HepG2 (cell line): Measurements from ENCODE around the gene BSN. TPM values are rescaled to one million over a fixed set of nuclear protein-coding genes. Genes with fewer than 3 reads are reported as not detected.

Experiments
- ATAC-seq: fragments of 200-7000 bp; cut with Tn5 transposase; 3 replicates; pipeline ENCODE4 v1.9.1; 2020; ENCODE audit warnings: mild to moderate bottlenecking, moderate library complexity
- BruUV-seq: library from RNA; stranded (reverse); fragments of 400-500 nt; replicated peaks from 2 replicates; lab custom pipeline; 2021; lab: Mats Ljungman, UMichigan
- CTCF ChIA-PET: fragments of 300-600 bp; formaldehyde crosslinking; extraction: SDS; loops from one replicate; lab custom pipeline; 2021; ENCODE audit warnings: low total read pairs, inconsistent platforms, low intra/inter-chr PET ratio; lab: Yijun Ruan, JAX
- POLR2A ChIA-PET: fragments of 350-600 bp; sonication (Branson Sonifier 250); formaldehyde crosslinking; loops from one replicate; lab custom pipeline; 2020; ENCODE audit warnings: antibody characterized with exemption, inconsistent platforms; lab: Yijun Ruan, JAX
- DNase-seq: peaks from one replicate; pipeline ENCODE4 v3.0.0-alpha.2; 2015; ENCODE audit warnings: low spot score
- FAIRE-seq: peaks from 3 replicates; lab custom pipeline; 2011; peaks lifted over from hg19 to GRCh38; lab: Jason Lieb, UNC
- H2AFZ ChIP-seq: one replicate; pipeline ENCODE4 v1.6.1; 2011; ENCODE audit warnings: low read length, inconsistent platforms
- H3K27ac ChIP-seq: fragments of 300-600 bp; 3 replicates; pipeline ENCODE4 v1.8.0; 2011; ENCODE audit warnings: mixed run types, mild to moderate bottlenecking, mixed read lengths, low read length, inconsistent platforms; ENCODE audit not compliant: insufficient read depth; ENCODE audit errors: extremely low read length
- H3K27me3 ChIP-seq, 2 experiments: fragments of 200-600 bp in 1 of 2; 2 replicates in 1 of 2; 3 replicates in 1 of 2; pipeline versions ENCODE4 v1.6.0 to v1.8.0; 2011; ENCODE audit warnings: low read length in 2 of 2, mild to moderate bottlenecking in 2 of 2, moderate library complexity in 2 of 2, inconsistent platforms in 1 of 2; ENCODE audit not compliant: insufficient read depth in 2 of 2, control insufficient read depth in 1 of 2
- H3K36me3 ChIP-seq, 2 experiments: fragments of 200-600 bp in 1 of 2; replicated peaks in 1 of 2; 2 replicates in 1 of 2; 3 replicates in 1 of 2; pipeline versions ENCODE4 v1.5.1 to v1.8.0; 2011; ENCODE audit warnings: low read length in 2 of 2, inconsistent platforms in 1 of 2; ENCODE audit not compliant: insufficient read depth in 2 of 2, control insufficient read depth in 1 of 2
- H3K4me1 ChIP-seq: 2 replicates; pipeline ENCODE4 v1.5.1; 2012; ENCODE audit warnings: low read length, inconsistent platforms; ENCODE audit not compliant: insufficient read depth
- H3K4me2 ChIP-seq: 2 replicates; pipeline ENCODE4 v1.6.0; 2011; ENCODE audit warnings: low read depth, low read length, inconsistent platforms
- H3K4me3 ChIP-seq, 3 experiments: fragments of 200-600 bp in 1 of 3; sonication (generic), shearing (Covaris generic) in 1 of 3; replicated peaks in 1 of 3; 2 replicates each; pipeline ENCODE4 v1.5.1; 2011 to 2016; ENCODE audit warnings: low read length in 3 of 3, inconsistent platforms in 2 of 3, low read depth in 2 of 3, mild to moderate bottlenecking in 2 of 3, control low read depth in 1 of 3, mixed read lengths in 1 of 3; ENCODE audit not compliant: insufficient read depth in 1 of 3
- H3K79me2 ChIP-seq: one replicate; pipeline ENCODE4 v1.6.1; 2011; ENCODE audit warnings: low read length, inconsistent platforms; ENCODE audit not compliant: insufficient read depth
- H3K9ac ChIP-seq: 2 replicates; pipeline ENCODE4 v1.6.0; 2011; ENCODE audit warnings: mild to moderate bottlenecking, low read depth, low read length, inconsistent platforms; ENCODE audit not compliant: insufficient read depth
- H3K9me3 ChIP-seq: 2 replicates; pipeline ENCODE4 v1.5.1; 2012; ENCODE audit warnings: mild to moderate bottlenecking, low read length
- H4K20me1 ChIP-seq: 2 replicates; pipeline ENCODE4 v1.6.0; 2011; ENCODE audit warnings: inconsistent platforms, mild to moderate bottlenecking, low read length, moderate library complexity; ENCODE audit not compliant: insufficient read depth
- CBX5 ChIP-seq: sonication (generic); formaldehyde crosslinking; IDR thresholded peaks from 2 replicates; pipeline ENCODE4 v1.4.0; 2020; ENCODE audit warnings: missing genetic modification reagents, borderline replicate concordance
- GFI1 ChIP-seq: sonication (generic); formaldehyde crosslinking; IDR thresholded peaks from 2 replicates; pipeline ENCODE4 v1.5.0; 2020; ENCODE audit warnings: missing genetic modification reagents, mild to moderate bottlenecking, borderline replicate concordance
- PHF20 ChIP-seq: sonication (generic); formaldehyde crosslinking; IDR thresholded peaks from 2 replicates; pipeline ENCODE4 v1.5.0; 2020; ENCODE audit warnings: mild to moderate bottlenecking, missing genetic modification reagents
- SALL1 ChIP-seq: sonication (generic); formaldehyde crosslinking; IDR thresholded peaks from 2 replicates; pipeline ENCODE4 v1.8.0; 2022; ENCODE audit warnings: mild to moderate bottlenecking, missing genetic modification reagents
- ZNF549 ChIP-seq: sonication (generic); formaldehyde crosslinking; IDR thresholded peaks from 2 replicates; pipeline ENCODE4 v1.5.0; 2020; ENCODE audit warnings: missing genetic modification reagents
- WGBS: methylation state at CpG from one replicate; pipeline ENCODE4 v1.1.6; 2017; ENCODE audit warnings: low lambda C conversion rate; 5-methylcytosine and 5-hydroxymethylcytosine counted together
- in situ Hi-C: cut with HindIII; loops from 2 replicates; pipeline ENCODE4 v1.10.0; 2017; ENCODE audit warnings: low pct_unique_long_range_greater_than_20kb; ENCODE audit not compliant: extremely low pct_ligation_motif_present
- intact Hi-C: fragments of 100-400 bp; cut with micrococcal nuclease; formaldehyde crosslinking; loops from one replicate; pipeline ENCODE4 v1.10.0; 2022; ENCODE audit not compliant: unreplicated experiment
- polyA plus RNA-seq, 8 experiments: library from polyadenylated mRNA; depleted of rRNA in 3 of 8; stranded (reverse) in 7 of 8; unstranded in 1 of 8; fragments of >200 nt; fragmentation: Illumina TruSeq in 4 of 8; extraction: Trizol in 4 of 8; gene quantifications; 2 replicates each; pipeline versions ENCODE4 v1.2.1 to v1.2.3, GENCODE V29; 2011 to 2016; ENCODE audit warnings: low read depth in 4 of 8, missing spikeins in 1 of 8, mixed read lengths in 1 of 8; ENCODE audit not compliant: insufficient read depth in 1 of 8
- total RNA-seq, 5 experiments: library from RNA; depleted of rRNA; stranded (reverse); fragments of >200 nt; fragmentation: Illumina TruSeq; extraction: Trizol; gene quantifications; 2 replicates each; pipeline ENCODE4 v1.2.3, GENCODE V29; 2016; ENCODE audit warnings: low read depth in 1 of 5
- TF ChIP-seq, protein P1 (sequence below): conservative IDR thresholded peaks from 2 replicates; pipeline ENCODE4 v1.6.1; 2018; ENCODE audit warnings: missing genetic modification reagents
- TF ChIP-seq, protein P2 (sequence below): sonication (generic); formaldehyde crosslinking; IDR thresholded peaks from 2 replicates; pipeline ENCODE4 v1.8.1; 2022; ENCODE audit warnings: mild to moderate bottlenecking, missing genetic modification reagents

BSN gene
- total and polyA plus RNA-seq, 2 of the 13 experiments (the other 11 are each of a cell fraction or from before 2014, with no cell fraction given), result 0.42 to 0.86 TPM

DNA sequence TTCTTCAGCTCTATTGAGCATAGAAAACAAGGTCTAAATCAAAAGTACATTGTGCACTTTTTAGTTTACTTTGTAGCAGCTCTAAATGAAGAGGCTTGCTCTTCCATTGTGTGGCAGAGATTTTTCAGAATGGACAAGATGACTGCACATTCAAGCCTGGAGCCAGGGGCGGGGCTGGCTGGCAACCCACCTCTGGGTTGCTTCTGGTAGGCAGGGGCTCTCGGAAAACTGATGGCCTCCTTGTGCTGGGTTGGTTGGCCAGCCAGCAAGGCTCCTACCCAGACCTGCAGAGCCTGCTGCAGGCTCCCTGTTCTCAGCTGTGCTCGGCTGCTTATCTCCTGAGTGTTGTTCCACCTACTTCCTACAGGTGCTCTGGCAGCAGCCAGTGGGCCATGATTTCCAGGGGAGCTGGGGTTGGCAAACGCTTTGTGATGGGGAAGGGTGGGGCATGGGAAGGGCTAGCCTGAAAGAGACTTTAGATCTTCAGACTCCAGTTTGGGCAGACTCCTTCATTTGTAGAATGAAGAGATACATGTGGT is 8.8 kb downstream of the BSN start (continued):
- TF ChIP-seq, protein P1, sequence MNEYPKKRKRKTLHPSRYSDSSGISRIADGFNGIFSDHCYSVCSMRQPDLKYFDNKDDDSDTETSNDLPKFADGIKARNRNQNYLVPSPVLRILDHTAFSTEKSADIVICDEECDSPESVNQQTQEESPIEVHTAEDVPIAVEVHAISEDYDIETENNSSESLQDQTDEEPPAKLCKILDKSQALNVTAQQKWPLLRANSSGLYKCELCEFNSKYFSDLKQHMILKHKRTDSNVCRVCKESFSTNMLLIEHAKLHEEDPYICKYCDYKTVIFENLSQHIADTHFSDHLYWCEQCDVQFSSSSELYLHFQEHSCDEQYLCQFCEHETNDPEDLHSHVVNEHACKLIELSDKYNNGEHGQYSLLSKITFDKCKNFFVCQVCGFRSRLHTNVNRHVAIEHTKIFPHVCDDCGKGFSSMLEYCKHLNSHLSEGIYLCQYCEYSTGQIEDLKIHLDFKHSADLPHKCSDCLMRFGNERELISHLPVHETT (CRISPR knock-in tag), result no peak
- TF ChIP-seq, protein P2, sequence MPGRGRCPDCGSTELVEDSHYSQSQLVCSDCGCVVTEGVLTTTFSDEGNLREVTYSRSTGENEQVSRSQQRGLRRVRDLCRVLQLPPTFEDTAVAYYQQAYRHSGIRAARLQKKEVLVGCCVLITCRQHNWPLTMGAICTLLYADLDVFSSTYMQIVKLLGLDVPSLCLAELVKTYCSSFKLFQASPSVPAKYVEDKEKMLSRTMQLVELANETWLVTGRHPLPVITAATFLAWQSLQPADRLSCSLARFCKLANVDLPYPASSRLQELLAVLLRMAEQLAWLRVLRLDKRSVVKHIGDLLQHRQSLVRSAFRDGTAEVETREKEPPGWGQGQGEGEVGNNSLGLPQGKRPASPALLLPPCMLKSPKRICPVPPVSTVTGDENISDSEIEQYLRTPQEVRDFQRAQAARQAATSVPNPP (CRISPR knock-in tag), result no peak
- no peak for TF ChIP-seq SALL1 (CRISPR knock-in tag)
- TF ChIP-seq CBX5 (CRISPR knock-in tag), result no peak
- no peak for TF ChIP-seq PHF20 (CRISPR knock-in tag)
- TF ChIP-seq GFI1 (CRISPR knock-in tag), result no peak

DNA sequence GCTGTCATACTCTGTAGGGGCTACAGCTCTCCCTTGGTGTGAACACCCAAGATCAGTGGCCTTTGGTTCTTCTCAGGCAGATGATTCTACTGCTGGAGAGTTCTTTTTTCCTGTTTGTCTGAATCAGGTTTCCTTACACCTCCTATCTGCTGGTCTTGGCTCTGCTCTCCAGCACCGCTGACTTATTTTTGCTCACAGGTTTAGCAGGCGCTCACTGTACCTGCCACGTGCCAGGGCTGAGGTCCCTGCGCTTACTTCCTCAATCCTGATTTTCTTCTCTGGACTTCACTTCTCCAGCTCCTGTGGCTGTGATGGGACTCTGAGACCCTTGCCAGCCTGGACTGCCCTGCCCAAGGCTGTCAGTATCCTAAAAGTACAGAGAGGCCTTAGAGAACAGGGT is 9.5 kb downstream of the BSN start:
- WGBS, result 97% methylated on average over 4 of the region's 4 CpGs
- no peaks in the 10 kb centered on the region for H3K27me3 ChIP-seq
- peaks cover 14% of the 10 kb centered on the region; the same call in 1 of the 2 replicates for H3K4me1 ChIP-seq
- H3K27ac ChIP-seq, result no peak overlapping the region
- H4K20me1 ChIP-seq, result no peaks in the 10 kb centered on the region
- intact Hi-C loops, result no loop called here
- H3K9ac ChIP-seq, result no peak overlapping the region
- no peak for TF ChIP-seq ZNF549 (CRISPR knock-in tag)
- H3K4me3 ChIP-seq, result no peak overlapping the region
- no peak overlapping the region for H3K4me2 ChIP-seq
- no peak for DNase-seq
- ChIA-PET CTCF (no interaction called here), POLR2A (interaction anchor here (0.9 to 1.2 kb wide), 2 partner anchors 24 to 102 kb away, joined by 3 read pairs; no protein-coding TSS in a partner anchor)
- H3K9me3 ChIP-seq, result no peaks in the 10 kb centered on the region
- no peaks in the 10 kb centered on the region for H3K79me2 ChIP-seq
- no peak for ATAC-seq
- no peak overlapping the region for H2AFZ ChIP-seq
- no TSS peak for BruUV-seq
- no peaks in the 10 kb centered on the region for H3K36me3 ChIP-seq
- in situ Hi-C loops, result loop anchor here (10.0 kb wide), 1 partner anchor 111 kb away; the partner anchor contains the start of gene APEH
- no peak for FAIRE-seq
